GM18951 (cell line): Measurements from ENCODE around the gene RPS25.
"Not testable (repeated sequence)": the region's sequence is repeated elsewhere in the genome, so short reads cannot be mapped to it uniquely, and the experiment has no call there.

Experiments
- POLR2A ChIP-seq: IDR thresholded peaks from 4 replicates; pipeline ENCODE4 v1.6.1; 2011; ENCODE audit warnings: mild to moderate bottlenecking; ENCODE audit not compliant: insufficient read length, insufficient read depth; ENCODE audit errors: extremely low read depth
- in situ Hi-C: fragments of 300-500 bp; cut with MboI; formaldehyde crosslinking; loops from one replicate; pipeline ENCODE4 v1.12.0; 2022; ENCODE audit warnings: low sequenced_read_pairs, mixed read lengths, inconsistent platforms; ENCODE audit not compliant: unreplicated experiment

RPS25 gene

DNA sequence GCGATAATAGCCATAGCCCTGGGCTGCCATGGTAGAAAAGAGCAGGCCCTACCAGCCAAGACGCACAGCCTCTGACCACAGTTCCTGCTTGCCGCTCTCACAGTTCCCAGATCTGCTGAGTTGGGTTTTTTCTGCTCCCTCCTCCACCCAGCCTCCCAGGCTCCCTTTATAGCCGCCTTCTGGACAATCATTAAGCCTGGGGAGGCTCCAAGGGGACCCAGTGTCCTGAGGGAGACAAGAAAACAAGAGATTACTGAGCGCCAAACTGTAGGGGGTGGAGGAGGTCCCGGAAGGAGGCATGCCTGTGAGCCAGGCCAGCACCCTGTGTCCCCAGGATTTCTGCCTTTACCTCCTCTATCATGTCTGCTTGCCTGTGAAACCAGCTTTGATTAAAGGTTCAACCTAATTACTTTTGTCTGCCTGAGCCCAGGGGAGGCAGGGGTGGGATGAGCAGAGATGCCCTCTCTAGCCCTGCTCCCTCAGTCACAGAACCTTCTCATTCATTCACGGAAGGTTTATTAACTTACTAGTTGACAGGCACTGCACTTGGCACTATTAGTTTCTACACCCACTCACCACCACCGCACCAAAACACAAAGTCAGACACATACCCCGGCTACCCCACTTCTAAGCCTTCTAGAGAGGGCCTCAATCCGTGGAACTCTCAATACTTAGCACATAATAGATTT lies 11.3 kb upstream of the RPS25 start:
- no peak for TF ChIP-seq POLR2A
- in situ Hi-C loops = no loop called here

DNA sequence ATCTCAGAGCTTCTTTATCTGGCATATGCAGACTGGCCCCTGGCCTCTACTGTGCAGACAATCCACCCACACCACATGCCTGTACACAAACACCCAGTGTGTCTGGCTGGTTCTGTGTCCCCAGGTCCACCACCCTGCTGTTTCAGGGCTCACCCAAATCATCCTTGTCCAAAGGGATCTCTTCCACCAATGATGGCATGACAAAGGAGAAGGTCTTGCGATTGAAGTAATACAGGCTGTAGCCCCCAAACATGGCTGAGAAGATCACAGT lies 10.9 kb upstream of the RPS25 start:
- in situ Hi-C loops = no loop called here
- TF ChIP-seq POLR2A = no peak

DNA sequence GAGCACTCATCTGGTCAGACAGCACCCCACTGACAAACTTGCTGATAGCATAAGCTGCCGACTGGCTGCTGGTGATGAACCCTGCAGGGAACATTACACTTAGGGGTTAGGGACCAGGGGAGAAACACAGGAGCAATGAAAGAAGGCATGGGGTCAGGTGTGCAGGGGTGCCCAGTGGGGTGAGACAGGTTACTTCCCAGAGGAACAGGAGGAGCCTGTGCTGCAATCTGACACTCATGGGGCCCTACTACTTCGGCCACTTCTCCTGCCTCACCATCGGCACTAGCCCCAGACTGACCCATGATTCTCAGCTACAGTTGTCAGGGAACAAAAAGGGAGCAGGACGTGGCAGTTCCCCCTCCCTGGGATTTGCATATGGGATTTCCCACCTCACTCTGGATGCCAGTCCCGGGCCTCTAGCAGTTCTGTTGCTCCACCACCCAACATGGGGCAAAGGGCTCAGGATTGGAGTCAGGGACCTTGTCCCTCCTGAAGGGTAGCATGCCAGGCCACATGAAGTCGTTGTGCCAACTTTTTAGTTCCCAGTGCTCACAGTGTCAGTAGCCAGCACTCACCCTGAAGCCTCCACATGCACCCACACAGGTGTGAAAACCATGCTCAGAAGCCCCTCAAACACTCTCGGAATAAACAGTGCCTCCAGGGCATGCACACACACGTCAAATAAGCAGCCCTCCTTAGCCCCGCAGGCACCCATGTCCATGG lies 10.4 kb upstream of the RPS25 start:
- TF ChIP-seq POLR2A = no peak
- in situ Hi-C loops = no loop called here

DNA sequence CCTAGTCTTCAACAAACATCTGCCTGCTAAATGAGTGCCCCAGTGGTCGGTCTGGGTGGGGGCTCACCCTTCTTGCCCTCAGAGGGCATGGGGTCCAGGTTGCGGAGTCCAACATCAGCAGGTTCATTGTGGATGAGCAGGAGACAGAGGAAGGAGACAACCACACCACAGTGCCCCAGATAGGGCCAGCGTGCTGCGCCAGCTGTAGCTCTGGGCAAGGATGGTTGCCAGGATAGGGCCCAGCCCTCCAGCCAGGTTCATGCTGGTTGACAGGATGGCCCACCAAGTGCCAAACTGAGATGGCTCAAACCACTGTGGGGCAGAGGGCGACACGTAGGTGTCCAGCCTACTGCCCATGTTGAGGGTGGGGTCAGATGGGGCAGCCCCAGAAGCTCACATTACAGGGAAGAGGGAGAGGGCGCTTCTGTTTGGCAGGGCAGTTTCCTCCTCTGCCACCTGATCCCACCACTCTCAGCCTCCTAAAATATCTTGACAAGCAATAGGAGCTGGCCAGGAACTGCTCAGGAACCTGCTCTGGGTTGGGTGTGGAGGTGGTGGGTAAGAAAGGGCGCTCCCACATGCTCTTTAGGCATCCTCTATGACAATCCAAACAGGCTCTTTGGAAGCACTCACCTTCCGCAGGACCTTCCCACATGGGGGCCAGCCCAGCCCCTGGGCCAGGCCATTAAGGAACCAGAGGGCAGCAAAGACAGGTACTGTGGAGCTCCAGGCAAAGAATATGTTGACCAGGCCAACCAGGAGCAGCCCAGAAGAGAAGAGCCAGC lies 9.6 kb upstream of the RPS25 start:
- no peak for TF ChIP-seq POLR2A
- in situ Hi-C loops = no loop called here

DNA sequence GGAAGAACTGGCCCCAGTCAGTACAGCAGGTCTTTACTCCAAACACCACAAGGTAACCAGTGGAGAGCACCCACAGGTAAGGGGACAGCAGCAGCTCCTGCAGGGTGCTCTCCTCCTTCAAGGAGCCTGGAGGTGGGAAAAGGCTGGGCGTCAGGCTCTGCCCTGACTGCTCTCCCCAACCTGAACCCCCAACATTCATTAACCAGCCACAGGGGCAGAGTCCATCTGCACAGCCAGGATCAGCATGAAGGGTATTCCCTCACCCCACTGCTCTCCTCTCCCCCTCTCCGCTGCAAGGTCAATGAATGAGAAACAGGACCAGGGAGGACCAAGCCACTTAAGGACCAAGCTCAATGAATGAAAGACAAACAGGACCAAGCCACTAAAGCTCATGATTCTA lies 8.8 kb upstream of the RPS25 start:
- TF ChIP-seq POLR2A = no peak
- in situ Hi-C loops = no loop called here

DNA sequence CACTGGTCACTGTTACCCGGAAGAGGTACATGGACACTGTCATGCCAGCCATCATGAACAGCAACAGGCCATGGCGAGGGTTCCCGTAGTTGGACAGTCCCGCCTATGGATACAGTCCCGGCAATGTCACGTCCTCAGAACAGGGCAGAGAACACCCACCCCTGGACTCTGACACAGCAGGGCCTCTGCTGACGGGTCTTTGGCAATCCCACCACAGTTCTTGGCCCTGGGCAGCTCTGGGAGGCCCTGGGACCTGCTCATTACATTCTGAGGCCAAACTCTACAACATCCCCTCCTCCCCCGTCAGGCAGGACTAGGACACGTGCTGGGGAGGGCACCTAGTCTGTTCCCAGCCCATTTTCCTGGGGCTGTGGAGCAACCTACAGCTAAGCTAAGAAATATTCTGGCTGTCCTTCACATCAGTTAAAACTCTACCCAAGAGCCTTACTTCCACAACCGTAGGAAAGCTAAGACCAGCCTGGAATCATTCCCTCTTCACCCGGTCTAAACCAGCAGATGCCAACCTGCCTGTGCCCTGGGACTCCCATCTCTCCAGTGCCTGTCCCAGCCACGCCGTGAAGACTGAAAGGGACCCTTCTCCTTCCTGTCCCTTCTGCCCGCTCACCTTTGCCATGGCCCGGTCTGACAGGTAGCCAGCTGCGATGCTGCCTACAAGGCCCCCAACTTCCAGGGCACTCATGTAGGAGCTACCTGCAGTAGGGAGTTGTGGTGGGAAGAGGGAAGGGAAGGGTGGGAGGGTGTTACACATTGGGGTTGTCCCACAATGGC lies 8.0 kb upstream of the RPS25 start:
- TF ChIP-seq POLR2A = no peak
- in situ Hi-C loops = no loop called here

DNA sequence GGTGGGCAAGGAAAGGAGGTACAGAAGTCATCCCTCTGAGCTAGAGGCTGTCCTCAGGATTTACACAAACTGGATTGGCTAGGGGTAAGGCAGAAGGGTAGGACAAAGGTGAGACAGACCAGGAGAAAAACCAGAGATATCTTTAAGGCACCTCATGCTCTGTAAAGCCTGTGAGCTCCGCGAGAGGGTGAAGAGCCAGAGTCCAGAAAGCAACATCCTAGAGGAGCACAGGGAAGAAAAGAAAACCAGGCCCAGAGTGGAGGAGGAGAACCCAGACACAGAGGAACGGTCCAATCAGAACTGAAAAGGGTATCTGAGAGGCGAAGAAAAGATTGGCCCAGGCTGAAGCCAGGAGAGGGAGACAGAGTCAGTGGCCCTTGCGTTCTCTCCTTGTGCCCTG lies 7.4 kb upstream of the RPS25 start:
- in situ Hi-C loops = no loop called here
- no peak for TF ChIP-seq POLR2A

DNA sequence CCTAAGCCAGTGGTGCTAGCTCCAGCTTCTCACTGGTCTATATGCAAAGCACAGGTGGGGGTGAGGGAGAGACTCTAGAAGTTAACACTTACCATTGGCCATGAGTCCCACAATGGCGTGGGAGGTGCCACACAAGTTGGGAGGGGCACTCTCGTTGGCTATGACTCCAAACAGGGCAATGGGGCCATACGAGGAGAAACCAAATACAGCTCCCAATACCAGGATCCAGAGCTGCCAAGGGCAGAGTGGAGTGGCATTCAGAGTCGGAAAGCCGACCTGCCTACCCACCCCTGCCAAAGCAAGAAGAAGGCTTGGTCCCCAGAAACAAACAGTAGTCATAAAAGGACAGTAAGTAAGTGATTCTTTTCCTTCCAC lies 6.9 kb upstream of the RPS25 start:
- in situ Hi-C loops = no loop called here
- TF ChIP-seq POLR2A = no peak

DNA sequence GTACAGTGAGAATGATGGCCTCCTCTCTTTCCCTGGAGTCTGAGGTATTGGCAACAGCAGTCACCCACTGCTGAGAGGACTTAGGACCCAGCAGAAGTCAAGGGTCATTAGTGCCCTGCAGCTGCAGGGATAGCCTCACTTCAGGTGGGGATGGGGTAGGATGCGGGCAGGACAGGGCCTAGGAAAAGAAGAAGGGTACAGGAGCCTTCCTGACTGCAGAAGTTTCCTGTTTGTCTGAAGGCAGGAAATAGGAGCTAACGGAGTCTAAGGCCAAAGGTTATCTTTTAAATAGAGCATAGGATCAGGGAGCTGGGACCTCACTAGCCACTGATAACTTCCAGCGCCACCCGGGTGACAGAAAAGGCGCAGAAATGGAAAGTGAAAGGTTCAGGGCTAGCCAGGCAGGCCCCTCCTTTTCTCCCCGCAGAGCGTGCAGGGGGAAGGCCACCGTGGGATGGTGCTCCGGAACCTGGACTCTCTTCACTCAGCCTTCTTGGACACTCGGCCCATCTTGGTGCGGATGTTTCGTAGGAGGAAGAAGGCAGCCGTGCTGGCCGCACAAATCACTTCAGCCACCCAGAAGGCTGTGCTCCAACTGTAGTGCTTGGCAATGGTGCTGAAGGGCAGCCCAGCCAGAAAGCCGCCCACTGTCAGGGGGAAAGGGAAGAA lies 6.4 kb upstream of the RPS25 start:
- TF ChIP-seq POLR2A = no peak
- in situ Hi-C loops = no loop called here

DNA sequence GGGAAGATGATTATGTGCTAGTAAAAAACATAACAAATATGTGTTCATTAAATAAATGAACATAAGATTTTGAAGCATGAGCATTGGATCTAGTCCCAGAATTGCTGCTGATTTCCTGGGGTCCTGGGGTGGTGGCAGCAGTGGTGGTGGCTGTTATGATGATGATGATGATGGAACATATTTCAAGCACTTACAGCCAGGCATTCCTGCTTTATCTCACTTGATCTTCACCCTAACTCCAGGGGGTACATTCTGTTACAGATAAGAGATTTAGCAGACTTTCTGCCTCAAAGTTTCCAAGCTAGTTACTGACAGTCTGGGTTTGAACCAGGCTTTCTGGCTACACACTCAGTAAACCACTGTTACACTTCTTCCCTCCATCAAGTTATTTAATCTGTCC lies 5.6 kb upstream of the RPS25 start:
- TF ChIP-seq POLR2A = no peak
- in situ Hi-C loops = no loop called here

DNA sequence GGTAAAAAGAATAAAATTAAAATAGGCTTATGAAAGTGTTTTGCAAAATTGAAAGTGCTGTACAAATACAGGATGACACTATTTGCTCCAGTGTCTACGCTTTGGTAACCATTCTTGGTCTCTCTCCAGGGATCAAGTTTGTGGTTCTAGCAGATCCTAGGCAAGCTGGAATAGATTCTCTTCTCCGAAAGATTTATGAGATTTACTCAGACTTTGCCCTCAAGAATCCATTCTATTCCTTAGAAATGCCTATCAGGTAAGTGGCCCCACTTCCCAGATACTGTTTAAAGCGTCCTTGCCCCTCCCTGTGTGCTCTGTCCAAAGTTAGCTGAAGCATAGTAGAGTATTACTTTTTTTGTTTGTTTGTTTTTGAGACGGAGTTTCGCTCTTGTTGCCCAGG lies 3.5 kb upstream of the RPS25 start:
- in situ Hi-C loops = no loop called here
- no peak for TF ChIP-seq POLR2A

DNA sequence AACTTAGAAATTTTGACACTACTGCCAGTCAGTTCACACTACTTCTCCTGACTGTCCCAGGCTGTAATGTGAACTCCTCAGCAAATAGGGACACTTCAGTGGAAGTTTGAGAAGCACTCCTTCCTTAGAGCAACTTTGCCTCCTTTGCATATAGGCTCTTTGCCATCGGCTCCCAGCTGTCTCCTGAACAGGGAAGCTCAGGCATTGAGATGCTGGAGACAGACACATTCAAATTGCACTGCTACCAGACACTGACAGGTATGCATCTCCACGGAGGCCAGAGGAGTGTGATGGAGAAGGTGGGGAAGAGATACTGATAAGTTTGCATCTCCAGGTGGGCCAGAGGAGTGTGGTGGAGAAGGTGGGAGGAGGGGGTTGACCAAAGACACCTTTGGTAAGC lies 1.9 kb upstream of the RPS25 start:
- TF ChIP-seq POLR2A = no peak
- in situ Hi-C loops = no loop called here

DNA sequence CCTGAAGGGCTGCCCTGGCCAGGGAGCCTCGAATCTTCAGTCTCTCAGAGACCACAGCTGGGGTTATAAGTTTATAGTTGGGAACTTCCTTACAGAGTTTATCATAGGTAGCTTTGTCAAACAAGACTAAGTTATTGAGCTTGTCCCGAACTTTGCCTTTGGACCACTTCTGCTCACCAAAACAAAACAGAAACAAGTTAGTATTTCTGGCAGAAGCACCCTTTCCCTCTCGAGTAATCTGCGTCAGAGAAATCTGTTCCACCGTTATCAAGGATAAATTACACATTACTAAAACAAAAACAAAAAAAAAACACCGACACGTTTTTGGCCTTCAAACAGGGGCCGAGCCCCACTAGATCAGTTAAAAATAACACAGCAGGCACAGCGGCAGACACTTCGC lies 766 bp downstream of the RPS25 start:
- in situ Hi-C loops = not testable (repeated sequence)
